Stimulated activated CD4-positive, alpha-beta T cell treated with anti-CD3 and anti-CD28 coated beads, TNF-alpha, amount 100 ng/mL, for 48 hours (primary cell): ENCODE data around the gene ARHGAP1.

ENCODE experiments used
- DNase-seq, 3 donors: peaks; one replicate each; pipeline ENCODE4 v3.0.0-alpha.2; 2020; ENCODE audit warnings: low read depth in 3 of 3

Gene ARHGAP1

GRCh38 chr11:46640036-46640788 is 60.2 kb downstream of the ARHGAP1 start:
- no peak for DNase-seq

DNA sequence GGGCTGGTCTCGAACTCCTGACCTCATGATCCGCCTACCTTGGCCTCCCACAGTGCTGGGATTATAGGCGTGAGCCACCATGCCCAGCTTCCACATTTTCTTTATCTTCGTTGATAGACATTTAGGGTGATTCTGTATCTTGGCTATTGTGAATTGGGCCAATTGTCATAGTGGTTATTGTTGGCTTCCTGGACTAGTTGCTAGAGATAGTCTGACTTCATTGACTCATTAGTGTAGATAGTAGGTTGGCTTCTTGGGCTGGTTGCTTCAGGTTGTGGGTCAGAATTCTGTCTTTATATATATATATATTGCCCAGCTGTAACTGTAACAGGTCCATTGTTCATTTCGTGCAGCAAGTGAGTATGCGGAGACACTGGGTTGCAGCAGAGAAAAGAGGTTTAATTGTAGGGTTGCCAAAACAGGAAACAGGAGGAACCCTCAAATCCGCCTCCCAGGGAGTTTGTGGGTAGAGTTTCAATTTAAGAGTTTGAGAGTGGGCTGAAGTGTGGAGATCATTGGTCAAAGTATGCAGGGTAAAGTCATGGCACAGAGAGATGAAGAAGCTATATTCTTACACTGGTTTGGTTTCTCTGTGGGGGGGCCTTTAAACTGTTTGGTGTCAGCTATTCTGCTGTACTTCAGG is 61.1 kb downstream of the ARHGAP1 start:
- DNase-seq, result no peak

DNA sequence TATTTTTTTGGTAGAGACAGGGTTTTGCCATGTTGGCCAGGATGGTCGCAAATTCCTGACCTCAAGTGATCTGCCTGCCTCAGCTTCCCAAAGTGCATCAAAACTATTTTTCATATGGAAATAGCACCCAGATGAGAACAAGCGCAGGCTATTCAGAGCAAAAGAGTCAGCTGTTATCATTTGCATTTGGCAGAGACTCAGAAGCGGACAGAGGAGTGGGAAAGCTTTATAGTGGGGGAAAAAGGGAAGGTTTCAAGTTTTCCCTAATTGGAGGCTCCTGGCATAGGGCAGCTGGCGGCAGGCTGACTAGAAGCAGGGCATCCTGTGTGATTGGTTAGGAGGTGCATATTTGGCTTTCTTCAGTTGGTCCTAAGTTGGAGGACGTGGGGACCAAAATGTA is 62.9 kb downstream of the ARHGAP1 start:
- DNase-seq, result no peak

DNA sequence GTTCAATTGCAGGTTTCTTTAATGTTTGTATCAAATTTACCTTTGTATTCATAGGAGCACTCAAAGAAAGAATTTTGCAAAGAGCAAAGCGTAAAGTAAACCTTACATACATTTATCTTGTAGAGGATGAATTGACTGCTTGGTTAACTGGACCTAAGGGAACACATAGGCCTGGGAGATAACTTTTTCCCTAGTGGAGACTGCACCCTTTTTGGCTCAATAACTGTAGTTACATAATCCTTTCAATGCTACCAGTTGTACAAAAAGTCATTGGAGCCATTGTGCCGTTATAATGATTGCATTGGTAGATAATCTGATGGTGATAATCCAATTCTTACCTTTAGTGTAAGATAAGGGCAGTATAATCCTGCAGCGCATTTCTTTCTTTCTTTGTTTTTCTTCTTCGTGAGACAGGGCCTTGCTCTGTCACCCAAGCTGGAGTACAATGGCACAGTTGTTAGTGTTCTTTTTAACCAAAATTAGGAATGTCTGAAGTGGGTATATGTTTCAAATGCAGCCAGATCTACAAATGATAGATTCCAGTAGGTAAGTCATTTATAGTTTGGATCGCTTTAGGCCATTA is 64.8 kb downstream of the ARHGAP1 start:
- DNase-seq, result no peak

DNA sequence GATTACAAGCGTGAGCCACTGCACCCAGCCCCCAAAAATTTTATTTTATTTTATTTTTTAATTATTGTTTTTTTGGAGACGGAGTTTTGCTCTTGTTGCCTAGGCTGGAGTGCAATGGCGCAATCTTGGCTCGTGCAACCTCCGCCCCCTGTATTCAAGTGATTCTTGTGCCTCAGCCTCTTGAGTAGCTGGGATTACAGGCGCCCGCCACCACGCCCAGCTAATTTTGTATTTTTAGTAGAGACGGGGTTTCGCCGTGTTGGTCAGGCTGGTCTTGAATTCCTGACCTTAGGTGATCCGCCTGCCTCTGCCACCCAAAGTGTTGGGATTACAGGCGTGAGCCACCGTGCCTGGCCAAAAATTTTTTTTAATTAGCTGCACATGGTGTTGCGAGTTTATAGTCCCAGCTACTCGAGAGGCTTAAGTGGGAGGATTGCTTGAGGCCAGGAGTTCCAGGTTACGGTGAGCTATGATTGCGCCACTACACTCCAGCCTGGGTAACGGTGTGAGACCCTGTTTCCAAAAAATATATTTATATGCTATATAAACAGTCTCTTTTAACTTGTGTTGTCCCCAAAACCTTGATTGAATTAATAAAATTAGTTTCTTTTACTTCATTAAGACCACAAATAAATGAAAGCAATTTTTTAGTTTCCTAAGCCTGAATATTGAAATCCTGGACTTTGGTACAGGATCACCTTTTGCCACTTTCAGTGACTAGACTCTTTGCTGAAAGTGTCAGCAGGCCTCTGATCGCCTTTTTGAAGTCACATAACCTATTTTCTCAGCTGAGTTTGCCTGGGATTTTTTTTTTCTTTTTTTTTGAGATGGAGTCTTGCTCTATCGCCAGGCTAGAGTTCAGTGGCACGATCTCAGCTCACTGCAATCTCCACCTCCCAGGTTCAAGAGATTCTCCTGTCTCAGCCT is 66.9 kb downstream of the ARHGAP1 start:
- DNase-seq, result no peak

GRCh38 chr11:46632502-46632901 is 67.9 kb downstream of the ARHGAP1 start:
- no peak for DNase-seq

DNA sequence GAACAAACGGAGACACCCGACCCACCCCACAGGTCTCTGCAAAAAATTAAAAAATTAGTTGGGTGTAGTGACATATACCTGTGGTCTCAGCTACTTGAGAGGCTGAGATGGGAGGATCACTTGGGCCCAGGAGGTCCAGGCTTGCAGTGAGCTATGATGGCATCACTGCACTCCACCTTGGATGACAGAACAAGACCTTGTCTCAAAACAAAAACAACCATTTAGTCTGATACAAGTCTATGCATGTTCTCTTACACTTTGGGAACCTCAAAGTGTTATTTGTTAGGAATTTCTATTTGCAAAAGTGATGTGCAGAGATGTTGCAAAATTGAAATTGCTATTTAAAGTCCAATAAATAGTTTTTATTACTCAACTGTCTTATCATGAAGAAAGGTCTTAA is 68.7 kb downstream of the ARHGAP1 start:
- no peak for DNase-seq

- DNase-seq, result no peak
These were observed 70.2 kb downstream of the ARHGAP1 start for GRCh38 chr11:46630237-46630636.

- no peak for DNase-seq
These were observed 71.5 kb downstream of the ARHGAP1 start for GRCh38 chr11:46628961-46629360.
